GM18520 (cell line): ENCODE measurements around the gene CDC25B.
A peak's percentile ranks its signal among the peaks of the same experiment; 100 is the strongest.

Experiments used
- ATAC-seq: cut with Tn5 transposase; IDR thresholded peaks from one replicate; pipeline ENCODE4 v1.9.1; 2021; ENCODE audit not compliant: unreplicated experiment

CDC25B gene

GRCh38 chr20:3802524-3803239 is 6.6 kb downstream of the CDC25B start:
- no peak for ATAC-seq

GRCh38 chr20:3803289-3803688 is 7.2 kb downstream of the CDC25B start:
- no peak for ATAC-seq

GRCh38 chr20:3803854-3804253 is 7.7 kb downstream of the CDC25B start:
- no peak for ATAC-seq

- no peak for ATAC-seq
These were observed 8.2 kb downstream of the CDC25B start for GRCh38 chr20:3804254-3804751.

GRCh38 chr20:3804781-3805180 is 8.7 kb downstream of the CDC25B start:
- ATAC-seq, result no peak

- no peak for ATAC-seq
These were observed 12.4 kb downstream of the CDC25B start for GRCh38 chr20:3808544-3808943.

GRCh38 chr20:3811467-3812258 is 15.6 kb downstream of the CDC25B start:
- no peak for ATAC-seq

GRCh38 chr20:3812259-3812681 is 16.2 kb downstream of the CDC25B start:
- ATAC-seq, result no peak

GRCh38 chr20:3812975-3813847 is 17.1 kb downstream of the CDC25B start:
- ATAC-seq, result no peak

- no peak for ATAC-seq
These were observed 17.9 kb downstream of the CDC25B start for GRCh38 chr20:3813848-3814581.

GRCh38 chr20:3814928-3815495 is 18.9 kb downstream of the CDC25B start:
- ATAC-seq, result no peak

- no peak for ATAC-seq
These were observed 19.7 kb downstream of the CDC25B start for GRCh38 chr20:3815703-3816315.

- ATAC-seq, result no peak
These were observed 22.3 kb downstream of the CDC25B start for GRCh38 chr20:3818155-3819151.

GRCh38 chr20:3819411-3820047 is 23.4 kb downstream of the CDC25B start:
- ATAC-seq, result no peak

- peak; percentile 76 for ATAC-seq
These were observed 24.2 kb downstream of the CDC25B start, which contains the start of gene AP5S1 for GRCh38 chr20:3820048-3820900. Gene AP5S1 (plus strand): TSS chr20:3820547. CDS start chr20:3822118, 1,571 bp downstream.

- ATAC-seq, result no peak
These were observed 25.0 kb downstream of the CDC25B start for GRCh38 chr20:3820901-3821727.
